8988T (cell line): ENCODE results near the gene LAMA3.

Experiments used
- DNase-seq: peaks from one replicate; pipeline ENCODE4 v3.0.0; 2011

The LAMA3 gene

DNA sequence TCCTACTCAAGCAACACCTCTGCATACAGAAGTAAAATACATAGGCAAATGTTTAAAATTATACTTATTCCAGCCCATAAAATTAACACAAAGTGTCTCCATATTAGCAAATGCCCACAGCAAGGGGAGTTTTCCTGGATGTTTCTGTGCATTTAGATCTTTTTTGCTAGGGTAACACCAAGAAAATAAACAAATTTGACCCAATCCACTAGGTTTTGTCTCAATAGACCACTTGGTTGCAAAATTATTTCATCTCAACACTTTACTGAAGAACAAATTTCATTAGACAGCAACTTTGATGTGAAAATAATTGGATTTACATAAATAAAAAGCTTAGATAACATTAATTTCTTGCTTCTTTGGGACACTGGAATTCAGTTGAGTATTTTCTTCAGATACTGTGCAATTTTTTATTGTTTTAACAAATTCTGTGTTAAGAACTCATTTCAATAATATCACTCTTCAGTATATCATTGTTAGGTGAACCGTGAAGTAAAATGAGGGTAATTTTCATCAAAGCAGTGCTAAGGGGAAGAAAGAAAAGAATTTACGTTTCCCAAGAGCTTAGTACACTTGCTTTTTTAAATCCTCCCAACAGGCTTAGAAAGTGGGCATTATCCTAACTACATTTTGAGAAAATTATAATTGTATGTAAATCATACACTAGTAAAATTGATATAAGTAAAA lies 191.8 kb downstream of the LAMA3 start:
- DNase-seq, result no peak

DNA sequence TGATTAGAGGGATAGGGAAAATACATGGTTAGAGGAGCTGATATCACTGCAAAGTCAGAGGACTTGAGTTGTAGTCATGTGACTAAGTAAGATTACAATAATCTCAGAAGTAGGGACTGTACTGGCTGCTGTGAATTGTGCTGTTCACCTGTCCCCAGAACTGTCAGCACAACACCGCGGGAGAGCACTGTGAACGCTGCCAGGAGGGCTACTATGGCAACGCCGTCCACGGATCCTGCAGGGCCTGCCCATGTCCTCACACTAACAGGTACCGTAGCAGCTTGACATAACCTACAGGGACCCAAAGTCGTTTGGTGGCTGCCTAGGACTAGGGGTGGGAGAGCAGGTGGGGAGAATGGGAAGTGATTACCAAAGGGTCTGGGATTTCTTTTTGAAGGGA lies 192.5 kb downstream of the LAMA3 start:
- no peak for DNase-seq

DNA sequence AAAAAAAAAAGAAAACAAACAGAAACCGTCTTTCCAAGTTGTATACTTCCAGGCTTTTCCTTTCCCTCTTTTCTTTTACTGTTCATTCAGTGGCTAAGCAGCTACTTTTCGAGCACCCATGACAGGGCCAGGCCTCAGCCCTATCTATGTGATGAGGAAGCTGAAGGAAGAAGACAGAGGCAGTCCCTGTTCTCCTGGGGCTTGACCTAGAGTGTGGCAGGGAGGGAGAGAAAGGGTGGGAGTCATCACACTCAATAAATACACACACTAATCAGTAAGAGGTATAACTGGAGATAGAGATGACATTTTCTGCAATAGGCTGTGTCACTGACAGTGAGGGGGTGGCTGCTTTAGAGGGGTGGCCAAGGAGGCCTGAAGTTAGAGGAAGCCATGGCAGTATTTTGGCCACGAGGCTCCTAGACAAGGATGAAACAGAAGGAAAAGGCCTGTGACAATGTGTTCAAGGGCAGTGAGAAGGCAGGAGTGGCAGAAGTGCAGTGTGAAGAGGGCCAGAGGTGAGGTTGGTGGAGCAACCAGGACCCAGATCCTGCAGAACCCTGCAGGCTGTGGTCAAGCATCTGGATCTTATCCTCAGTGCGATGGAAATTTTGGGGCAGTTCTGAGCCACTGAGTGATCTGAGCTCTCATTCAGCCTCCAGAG lies 193.5 kb downstream of the LAMA3 start:
- no peak for DNase-seq

DNA sequence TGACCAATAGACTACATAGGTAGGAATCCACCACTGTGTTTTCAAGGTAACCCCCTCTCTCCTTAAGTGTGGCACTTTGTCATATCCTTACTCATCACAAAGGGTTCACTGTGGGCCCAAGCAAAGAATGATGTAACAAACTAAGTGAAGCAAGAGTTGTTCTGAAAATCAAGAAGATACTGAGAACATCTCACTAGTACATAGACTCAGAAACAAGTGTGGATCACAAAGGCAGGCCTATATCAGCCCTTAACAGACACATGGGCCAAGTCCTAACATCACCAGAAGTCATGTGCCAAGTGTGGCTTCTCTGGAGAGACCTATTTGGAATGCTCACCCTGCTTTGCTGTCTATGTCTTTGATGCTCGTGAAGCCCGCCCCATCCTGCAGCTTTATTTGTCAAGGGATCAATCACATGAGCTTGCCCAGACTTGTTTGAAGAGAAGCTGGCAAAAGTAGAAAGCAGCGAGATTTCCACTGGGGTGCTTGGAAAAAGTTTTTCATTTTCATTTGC lies 194.1 kb downstream of the LAMA3 start:
- no peak for DNase-seq

DNA sequence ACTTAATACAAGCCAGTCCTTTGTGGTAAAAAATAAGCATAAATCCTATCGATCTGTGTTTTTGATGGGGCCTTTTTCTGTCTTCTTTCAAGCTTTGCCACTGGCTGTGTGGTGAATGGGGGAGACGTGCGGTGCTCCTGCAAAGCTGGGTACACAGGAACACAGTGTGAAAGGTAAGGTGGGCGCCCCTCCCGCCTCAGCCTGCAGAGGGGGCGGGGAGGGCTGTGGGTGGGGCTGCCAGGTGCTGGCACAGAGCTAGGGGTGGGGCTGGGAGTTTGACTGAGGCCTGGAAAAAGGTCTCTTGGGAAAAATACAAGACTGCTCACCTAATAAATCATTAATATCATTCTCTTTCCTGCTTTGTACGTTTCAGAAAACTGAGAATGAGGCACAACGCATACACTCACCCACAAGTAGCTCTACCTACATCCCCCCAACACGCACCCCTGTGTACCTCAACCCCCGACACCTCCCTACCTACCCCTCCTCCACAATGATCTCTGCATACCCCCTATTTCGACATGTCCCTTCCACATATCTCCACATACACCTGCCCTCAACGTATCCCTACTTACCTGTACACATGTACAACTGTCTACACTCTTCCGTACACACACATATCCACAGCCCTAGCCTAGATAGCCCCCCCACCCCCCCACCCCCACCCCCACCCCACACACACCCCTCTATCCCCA lies 195.6 kb downstream of the LAMA3 start:
- DNase-seq, result no peak

DNA sequence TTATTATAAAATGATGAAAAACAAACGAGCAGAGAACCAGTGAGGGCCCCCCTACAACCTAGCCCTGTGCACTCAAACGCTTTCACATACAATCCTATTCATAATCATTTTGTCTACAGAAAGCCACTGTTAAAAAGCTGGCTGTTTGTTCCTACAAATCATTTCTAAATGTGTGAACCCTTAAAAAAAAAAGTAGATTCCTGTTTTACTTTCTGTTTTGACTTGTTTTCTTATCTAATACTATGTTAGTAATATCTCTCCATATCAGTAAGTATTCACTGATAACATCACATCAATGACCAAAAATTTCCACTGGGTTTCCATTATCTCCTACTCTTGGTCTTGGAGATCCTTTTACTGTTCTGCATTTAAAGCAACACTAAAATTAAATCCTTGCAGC lies 196.5 kb downstream of the LAMA3 start:
- DNase-seq, result no peak

DNA sequence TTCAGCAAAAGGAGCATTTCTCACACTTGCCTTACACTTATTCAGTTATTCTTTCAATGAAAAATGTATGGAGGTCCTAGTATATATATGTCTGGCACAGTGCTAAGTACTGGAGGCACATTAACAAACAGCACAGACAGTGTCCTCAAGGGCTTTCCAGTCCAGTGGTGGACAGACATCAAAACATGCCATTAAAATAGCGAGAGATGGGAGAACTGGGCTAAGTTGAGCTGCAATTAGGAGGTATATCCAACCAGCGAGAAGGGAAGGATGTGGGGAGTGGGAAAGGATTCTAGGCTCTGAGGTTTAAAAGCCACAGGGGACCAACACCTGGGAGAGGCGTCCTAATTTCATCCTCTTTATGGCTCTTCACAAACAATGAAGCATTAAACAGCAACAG lies 197.8 kb downstream of the LAMA3 start:
- DNase-seq, result no peak

DNA sequence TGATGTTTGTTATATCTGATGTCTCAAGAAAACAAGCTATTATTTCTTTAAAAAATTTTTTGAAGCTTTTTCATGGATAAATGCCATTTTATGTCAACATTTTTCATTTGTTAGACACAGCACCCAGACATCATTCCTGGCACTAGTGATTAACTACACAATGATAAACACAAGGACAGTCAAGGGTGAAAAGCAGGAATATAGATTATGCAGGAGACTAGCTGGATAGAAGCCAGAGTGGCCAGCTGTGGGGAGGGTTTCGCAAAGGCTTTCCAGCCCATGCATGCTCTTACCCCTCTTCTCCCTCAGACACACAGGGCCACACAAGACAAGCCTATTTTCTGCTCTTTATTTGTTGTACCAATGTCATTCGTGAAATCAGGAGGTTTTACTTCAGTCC lies 198.2 kb downstream of the LAMA3 start:
- no peak for DNase-seq

DNA sequence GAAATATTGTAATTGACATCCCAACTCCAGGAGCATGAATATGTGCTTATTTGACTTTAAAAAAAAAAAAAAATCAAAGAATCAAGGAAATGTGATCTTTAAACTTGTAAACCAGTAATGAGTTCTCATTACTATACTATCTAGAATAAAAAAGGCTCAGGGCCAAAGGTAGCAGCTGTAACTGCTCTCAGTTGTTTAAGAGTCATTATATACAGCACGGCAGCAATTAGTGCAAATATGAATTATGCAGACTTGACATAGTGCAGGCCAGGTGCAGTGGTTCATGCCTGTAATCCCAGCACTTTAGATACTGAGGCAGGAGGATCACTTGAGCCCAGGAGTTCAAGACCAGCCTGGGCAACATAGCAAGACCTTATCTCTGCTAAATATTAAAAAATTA lies 199.6 kb downstream of the LAMA3 start:
- no peak for DNase-seq

DNA sequence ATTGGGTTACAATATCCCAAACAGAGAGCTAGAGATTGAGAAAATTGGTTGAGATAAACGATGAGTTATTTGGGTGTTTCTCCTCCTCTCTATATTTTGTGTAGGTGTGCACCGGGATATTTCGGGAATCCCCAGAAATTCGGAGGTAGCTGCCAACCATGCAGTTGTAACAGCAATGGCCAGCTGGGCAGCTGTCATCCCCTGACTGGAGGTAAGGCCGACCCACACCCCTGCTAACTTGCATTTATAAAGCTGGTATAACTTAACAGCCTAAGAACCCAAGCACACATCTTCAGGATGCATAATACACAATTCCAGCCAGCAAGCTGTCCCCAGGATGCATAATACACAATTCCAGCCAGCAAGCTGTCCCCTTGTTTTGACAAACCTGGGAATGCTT lies 200.7 kb downstream of the LAMA3 start:
- DNase-seq, result no peak

DNA sequence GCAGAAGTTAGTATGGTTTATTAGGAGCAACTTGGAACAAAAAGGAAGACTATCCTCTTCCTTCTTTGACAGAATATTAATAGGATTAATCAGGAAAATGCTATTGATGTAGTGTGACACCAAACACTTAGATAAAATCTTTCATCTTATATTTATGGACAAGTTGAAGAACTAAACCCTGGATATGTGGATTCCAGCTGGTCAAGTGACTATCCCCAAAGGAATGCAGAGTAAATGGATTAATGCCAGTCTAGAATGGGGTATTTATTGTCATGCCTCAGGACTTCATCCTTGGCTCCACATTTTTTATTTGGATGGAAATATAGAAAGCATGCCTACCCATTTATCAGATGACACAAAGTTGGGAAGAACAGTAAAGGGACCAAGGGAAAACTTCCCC lies 201.3 kb downstream of the LAMA3 start:
- DNase-seq, result no peak

DNA sequence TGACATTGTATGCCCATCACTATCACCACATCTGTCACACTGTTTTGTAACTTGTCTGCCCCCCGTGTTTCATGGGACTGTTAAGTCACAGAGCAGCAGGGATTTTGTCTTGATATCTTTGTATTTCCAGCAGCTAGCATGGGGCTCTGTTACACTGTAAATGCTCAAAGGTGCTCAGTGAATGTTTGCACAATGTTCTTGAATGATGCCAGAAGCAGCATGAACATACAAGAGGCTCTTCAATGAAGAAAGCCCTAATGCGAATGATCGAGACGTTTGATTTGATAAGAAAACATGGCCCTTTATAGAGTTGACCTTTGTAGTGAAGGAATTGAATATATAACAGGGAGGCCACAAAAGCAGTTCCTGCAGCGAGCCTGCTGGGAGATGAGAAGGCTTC lies 204.4 kb downstream of the LAMA3 start:
- DNase-seq, result no peak

DNA sequence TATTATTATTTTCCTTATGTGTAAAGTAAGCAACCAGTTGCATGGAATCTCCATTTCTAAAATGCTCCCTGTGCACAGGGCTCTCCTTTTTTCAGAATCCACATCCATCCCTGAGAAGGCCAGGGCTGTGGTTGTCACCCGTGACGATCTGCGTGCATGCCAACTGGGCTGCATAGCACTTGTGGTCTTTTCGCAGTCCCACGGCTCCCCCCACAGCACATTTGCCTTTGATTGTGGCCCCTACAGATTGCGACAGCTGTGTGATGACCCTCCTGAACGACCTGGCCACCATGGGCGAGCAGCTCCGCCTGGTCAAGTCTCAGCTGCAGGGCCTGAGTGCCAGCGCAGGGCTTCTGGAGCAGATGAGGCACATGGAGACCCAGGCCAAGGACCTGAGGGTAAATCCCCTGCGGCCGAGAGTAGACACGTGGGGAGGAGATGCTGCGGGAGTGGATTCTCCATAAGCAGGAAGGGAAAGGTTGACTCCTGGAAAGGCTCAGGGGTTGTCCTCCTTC lies 205.5 kb downstream of the LAMA3 start:
- no peak for DNase-seq

DNA sequence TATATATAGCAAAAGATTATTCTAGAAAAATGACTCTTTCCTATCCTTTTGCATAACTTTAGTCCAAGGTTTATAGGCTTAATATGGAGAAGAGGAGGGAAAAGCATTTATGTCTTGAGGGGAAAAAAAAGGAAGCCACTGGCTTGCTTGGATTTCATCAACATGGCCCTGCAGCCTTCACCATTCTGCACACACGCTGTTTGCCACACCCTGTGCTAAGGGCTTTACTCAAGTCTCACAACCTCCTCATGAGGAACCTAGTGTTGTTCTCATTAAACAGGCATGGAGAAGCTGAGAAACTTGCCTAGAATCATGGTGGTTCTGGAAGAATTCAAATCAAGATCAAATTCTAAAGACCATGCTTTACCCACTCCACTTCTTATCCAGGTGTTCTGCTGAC lies 208.0 kb downstream of the LAMA3 start:
- no peak for DNase-seq

DNA sequence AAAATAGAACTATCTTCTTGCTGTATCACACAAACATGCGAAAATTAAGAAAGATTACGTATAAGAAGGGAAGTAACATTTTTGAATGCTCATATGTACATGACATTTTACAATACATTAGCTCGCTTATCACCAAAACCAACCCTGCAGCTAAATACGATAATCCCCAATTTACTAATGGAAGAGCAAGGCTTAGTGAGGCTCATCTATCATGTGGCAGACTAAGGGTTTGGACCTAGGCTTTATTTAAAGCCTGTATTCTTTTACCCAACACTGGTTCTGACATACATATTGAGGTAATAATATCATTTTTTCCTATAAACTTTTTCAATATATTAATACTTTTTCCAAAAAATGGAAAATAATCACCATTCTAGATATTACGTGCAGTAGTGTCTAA lies 208.5 kb downstream of the LAMA3 start:
- DNase-seq, result no peak

DNA sequence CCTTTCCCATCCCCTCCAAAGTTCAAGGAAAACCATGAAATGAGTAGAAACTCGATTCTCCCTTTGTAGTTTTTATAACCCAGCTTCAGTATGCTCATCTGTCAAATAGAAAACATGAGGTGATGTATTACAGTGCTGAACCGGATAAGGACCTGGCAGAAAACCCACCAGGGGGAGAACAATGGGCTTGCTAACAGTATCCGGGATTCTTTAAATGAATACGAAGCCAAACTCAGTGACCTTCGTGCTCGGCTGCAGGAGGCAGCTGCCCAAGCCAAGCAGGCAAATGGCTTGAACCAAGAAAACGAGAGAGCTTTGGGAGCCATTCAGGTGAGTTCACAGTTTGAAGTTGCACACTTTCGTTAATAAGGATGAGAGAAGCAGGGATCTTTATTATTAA lies 211.7 kb downstream of the LAMA3 start:
- DNase-seq, result no peak

DNA sequence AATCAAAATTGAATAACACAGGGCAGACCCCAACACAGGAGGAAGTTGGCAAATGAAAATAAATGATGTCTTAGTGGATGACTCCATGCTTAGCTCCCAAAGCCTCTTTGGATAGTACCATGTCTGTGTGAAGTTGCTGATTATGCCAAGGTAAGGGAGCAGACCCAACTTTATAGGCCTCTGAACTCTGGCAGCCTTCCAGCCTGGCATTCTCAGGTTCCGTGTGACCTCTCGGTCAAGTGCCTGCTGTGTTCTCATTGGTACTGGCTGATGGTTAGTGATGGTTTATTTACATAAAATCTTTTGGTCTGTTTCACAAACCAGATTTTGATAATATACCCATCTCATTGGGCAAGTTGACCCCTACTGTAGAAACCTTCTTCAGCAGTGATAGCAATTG lies 213.1 kb downstream of the LAMA3 start:
- DNase-seq, result no peak

DNA sequence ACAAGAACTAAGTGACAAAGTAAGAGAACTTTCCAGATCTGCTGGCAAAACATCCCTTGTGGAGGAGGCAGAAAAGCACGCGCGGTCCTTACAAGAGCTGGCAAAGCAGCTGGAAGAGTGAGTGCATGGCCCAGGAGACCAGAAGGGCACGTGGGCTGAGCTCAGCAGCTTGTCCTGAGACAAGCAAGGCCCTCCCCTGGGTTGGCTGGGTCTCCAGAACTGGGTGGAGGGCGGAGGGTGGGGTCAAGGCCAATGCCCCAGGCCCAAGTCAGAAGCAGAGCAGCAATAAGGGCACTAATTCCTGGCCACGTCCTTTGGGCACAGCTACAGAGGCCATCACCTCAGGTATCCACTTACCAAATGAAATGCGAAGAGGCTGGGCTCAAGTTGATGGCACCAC lies 214.7 kb downstream of the LAMA3 start:
- DNase-seq, result no peak

DNA sequence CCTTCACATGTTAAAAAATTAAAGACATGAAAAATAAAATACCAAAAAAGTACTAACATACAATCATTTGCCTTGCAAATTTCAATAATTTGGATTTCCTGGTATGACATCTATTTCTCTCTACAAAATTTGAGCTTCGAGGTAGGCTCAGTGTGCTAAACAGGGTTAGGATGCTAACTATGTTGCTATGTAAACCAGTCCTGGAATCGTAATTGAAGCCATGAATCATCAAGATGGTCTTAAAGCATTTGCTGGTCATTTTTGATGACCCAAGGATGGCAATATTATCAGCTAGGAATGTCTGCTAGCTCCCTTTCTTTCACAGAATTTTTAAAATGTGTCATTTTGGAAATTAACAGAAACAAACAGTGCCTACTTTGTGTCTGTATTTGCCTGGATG lies 217.4 kb downstream of the LAMA3 start:
- DNase-seq, result no peak

DNA sequence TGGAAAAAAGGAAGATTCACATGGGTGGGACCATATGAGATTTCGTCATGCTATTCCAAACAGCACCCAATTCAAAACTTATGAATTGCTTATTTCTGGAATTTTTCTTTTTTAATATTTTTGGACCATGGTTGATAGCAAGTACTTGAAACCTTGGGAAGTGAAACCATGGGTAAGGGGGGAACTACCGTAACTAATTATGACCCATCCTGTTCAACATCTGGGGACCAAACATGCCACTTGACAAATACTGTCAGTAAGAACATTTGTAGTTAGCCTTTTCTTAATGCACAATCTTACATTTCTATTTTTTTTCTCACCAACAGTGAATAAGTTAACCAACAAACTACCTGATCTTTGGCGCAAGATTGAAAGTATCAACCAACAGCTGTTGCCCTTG lies 219.6 kb downstream of the LAMA3 start:
- DNase-seq, result no peak

DNA sequence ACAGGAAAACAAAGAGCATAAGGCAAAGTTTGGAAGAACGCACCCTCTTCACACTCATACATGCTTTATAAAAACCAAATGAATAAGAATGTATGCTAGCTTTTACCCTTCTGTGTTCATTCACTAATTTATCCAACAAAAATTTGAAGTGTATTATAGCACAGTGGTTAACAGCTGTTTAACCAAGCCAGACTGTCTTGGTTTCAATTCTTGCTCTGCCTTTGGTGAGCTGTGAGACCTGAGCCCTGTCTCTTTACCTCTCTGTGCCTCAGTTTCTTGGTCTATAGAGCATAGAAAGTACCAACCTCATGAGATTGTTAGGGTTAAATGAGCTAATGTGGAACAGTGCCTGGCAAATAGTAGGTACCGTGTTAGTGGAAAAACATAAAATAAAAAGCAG lies 220.8 kb downstream of the LAMA3 start:
- no peak for DNase-seq

DNA sequence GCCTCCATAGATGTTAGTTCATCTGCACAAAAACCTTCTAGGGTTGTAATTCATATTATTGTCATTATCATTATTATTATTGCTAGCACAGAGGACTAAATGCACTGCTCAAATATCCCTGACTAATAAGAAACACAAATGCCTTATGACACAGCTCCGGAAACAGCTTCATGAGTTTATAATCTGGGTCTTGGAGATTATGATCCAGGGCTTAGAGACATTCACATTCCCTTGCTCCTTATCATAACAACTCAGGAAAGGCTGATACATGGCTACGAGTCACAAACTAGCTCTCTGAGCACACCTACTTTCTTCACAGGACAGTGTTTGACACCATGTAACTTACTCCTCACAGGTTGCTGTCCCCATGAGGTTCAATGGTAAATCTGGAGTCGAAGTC lies 223.1 kb downstream of the LAMA3 start:
- no peak for DNase-seq

DNA sequence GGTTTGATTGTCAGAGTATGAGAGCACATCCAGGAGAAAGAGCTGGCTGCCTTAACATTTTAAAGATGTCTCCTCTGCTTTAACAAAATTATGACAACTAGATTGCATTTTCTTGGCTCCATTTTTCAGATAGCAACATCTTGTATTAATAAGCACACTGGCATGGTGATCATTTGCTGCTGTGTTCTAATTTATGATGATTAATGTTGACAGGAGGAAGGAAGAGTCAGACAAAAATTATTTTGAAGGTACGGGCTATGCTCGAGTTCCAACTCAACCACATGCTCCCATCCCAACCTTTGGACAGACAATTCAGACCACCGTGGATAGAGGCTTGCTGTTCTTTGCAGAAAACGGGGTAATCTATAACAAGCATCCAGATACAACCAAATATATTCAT lies 227.1 kb downstream of the LAMA3 start:
- no peak for DNase-seq

DNA sequence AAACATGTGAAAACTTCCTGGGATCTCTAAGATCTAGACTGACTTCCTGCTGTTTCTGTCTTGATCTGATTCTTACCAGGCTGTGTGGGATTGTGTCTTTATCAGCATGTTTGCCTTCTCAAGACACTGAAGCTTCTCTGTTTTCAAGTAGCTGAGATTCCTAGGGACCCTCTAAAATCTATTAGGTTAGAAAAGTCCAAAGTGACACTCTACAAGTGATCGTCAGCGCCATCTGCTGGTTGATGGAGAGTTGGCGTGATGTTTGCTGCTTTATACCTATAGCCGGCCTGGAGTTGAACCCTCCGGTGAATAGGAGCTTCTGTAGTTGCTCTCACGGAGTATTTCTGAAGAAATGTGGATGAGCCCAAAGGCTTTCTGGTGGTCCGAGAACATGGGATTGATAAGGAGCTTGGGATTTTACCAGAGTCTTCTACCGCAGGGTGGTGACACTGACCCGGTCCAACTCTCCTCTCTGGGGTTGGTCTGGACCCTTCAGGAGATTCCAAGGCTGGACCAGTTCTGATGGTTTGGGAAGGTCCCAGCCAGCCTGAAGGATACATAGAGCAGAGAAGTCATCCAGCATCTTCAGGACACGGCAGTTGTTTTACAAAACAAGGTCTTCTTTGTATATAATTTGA lies 229.3 kb downstream of the LAMA3 start:
- DNase-seq, result peak; percentile 88
